Osteoblast (primary cell): ENCODE data around the gene BHLHA15. TPM values are rescaled to one million over a fixed set of nuclear protein-coding genes. Genes with fewer than 3 reads are reported as not detected.

Experiments used
- DNase-seq: peaks from one replicate; pipeline ENCODE4 v3.0.0; 2011; ENCODE audit warnings: low spot score, mixed read lengths; ENCODE audit not compliant: insufficient read length; ENCODE audit errors: missing footprints
- H2AFZ ChIP-seq: 2 replicates; pipeline ENCODE4 v1.6.0; 2011; ENCODE audit warnings: mild to moderate bottlenecking, low read length
- H3K27ac ChIP-seq: 2 replicates; pipeline ENCODE4 v1.5.1; 2011; ENCODE audit warnings: mild to moderate bottlenecking, low read depth, low read length, moderate library complexity
- H3K27me3 ChIP-seq: 2 replicates; pipeline ENCODE4 v1.6.0; 2012; ENCODE audit warnings: mild to moderate bottlenecking, control low read depth, inconsistent platforms, low read length, moderate library complexity; ENCODE audit not compliant: insufficient read depth
- H3K36me3 ChIP-seq: 2 replicates; pipeline ENCODE4 v1.5.1; 2011; ENCODE audit warnings: mild to moderate bottlenecking, low read length, control low read depth, moderate library complexity; ENCODE audit not compliant: insufficient read depth
- H3K4me1 ChIP-seq: 2 replicates; pipeline ENCODE4 v1.5.1; 2011; ENCODE audit warnings: mild to moderate bottlenecking, low read length, control low read depth, moderate library complexity; ENCODE audit not compliant: insufficient read depth
- H3K4me2 ChIP-seq: 2 replicates; pipeline ENCODE4 v1.6.0; 2011; ENCODE audit warnings: mild to moderate bottlenecking, low read length; ENCODE audit not compliant: insufficient read depth
- H3K4me3 ChIP-seq: fragments of 200-600 bp; sonication (generic); 3 replicates; pipeline ENCODE4 v1.5.1; 2012; ENCODE audit warnings: mild to moderate bottlenecking, low read length, inconsistent platforms; ENCODE audit not compliant: insufficient read depth
- H3K79me2 ChIP-seq: 2 replicates; pipeline ENCODE4 v1.6.0; 2012; ENCODE audit warnings: mild to moderate bottlenecking, low read length, control low read depth, inconsistent platforms; ENCODE audit not compliant: insufficient read depth
- H3K9me3 ChIP-seq: 2 replicates; pipeline ENCODE4 v1.5.1; 2011; ENCODE audit warnings: low read depth, low read length, control low read depth
- H4K20me1 ChIP-seq: 2 replicates; pipeline ENCODE4 v1.6.0; 2012; ENCODE audit warnings: mild to moderate bottlenecking, low read length, control low read depth; ENCODE audit not compliant: insufficient read depth
- CTCF ChIP-seq: IDR thresholded peaks from 2 replicates; pipeline ENCODE4 v1.5.1; 2011; ENCODE audit warnings: mild to moderate bottlenecking, low read depth, low read length, moderate library complexity; ENCODE audit errors: extremely low read depth
- total RNA-seq: library from RNA; depleted of rRNA; stranded (reverse); fragments of >200 nt; gene quantifications from 2 replicates; pipeline ENCODE4 v1.2.3, GENCODE V29; 2012

The BHLHA15 gene
- total RNA-seq, 1 donor: not detected

- no peak overlapping the region for H3K27ac ChIP-seq
- H3K4me2 ChIP-seq: no peak overlapping the region
- H3K9me3 ChIP-seq: no peaks in the 10 kb centered on the region
- H2AFZ ChIP-seq: no peak overlapping the region
- H3K36me3 ChIP-seq: peaks cover 2% of the 10 kb centered on the region
- peak; percentile 53 for DNase-seq
- H3K79me2 ChIP-seq: no peaks in the 10 kb centered on the region
- H3K4me3 ChIP-seq: no peak overlapping the region
- no peaks in the 10 kb centered on the region for H3K4me1 ChIP-seq
- H4K20me1 ChIP-seq: no peaks in the 10 kb centered on the region
- TF ChIP-seq CTCF: no peak
- H3K27me3 ChIP-seq: no peaks in the 10 kb centered on the region
Observed at GRCh38 chr7:98178762-98179490, 32.3 kb upstream of the BHLHA15 start.

DNA sequence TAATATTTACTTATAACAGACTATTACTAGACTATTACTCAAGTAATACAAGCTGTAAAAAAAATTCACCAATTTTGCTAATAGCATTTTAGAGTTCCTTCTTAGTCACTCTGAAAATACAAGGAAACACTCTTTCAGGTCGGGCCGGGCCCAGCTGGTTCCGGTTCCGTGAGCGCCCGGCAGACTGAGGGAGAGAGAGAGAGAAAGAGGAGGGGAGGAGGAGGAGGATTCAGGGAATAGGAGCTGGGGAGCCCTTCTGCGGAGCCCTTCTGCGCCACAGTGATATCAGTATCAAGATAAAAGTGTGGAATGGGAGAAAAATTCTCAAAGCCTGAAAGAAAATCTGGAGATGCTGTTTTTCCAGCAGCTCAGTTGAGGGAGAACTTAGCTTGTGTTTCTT is 30.5 kb upstream of the BHLHA15 start:
- H3K27me3 ChIP-seq: no peaks in the 10 kb centered on the region
- no peaks in the 10 kb centered on the region for H4K20me1 ChIP-seq
- DNase-seq: no peak
- H3K9me3 ChIP-seq: no peaks in the 10 kb centered on the region
- no peak overlapping the region for H3K4me3 ChIP-seq
- H3K36me3 ChIP-seq: no peaks in the 10 kb centered on the region
- peaks cover 3% of the 10 kb centered on the region for H3K4me1 ChIP-seq
- no peaks in the 10 kb centered on the region for H3K79me2 ChIP-seq
- H3K4me2 ChIP-seq: no peak overlapping the region
- TF ChIP-seq CTCF: no peak
- no peak overlapping the region for H2AFZ ChIP-seq
- H3K27ac ChIP-seq: no peak overlapping the region

GRCh38 chr7:98185101-98185500 is 26.1 kb upstream of the BHLHA15 start:
- peak overlapping the region; percentile 30 for H3K4me2 ChIP-seq
- H3K36me3 ChIP-seq: no peaks in the 10 kb centered on the region
- H3K27me3 ChIP-seq: no peaks in the 10 kb centered on the region
- no peak overlapping the region for H2AFZ ChIP-seq
- H4K20me1 ChIP-seq: no peaks in the 10 kb centered on the region
- no peaks in the 10 kb centered on the region for H3K9me3 ChIP-seq
- peak overlapping the region; percentile 95 for H3K27ac ChIP-seq
- peaks cover 21% of the 10 kb centered on the region for H3K4me1 ChIP-seq
- no peak for TF ChIP-seq CTCF
- DNase-seq: no peak
- no peak overlapping the region for H3K4me3 ChIP-seq
- no peaks in the 10 kb centered on the region for H3K79me2 ChIP-seq

GRCh38 chr7:98186452-98187137 is 24.6 kb upstream of the BHLHA15 start:
- peak overlapping the region; percentile 46 for H3K4me3 ChIP-seq
- DNase-seq: peak; percentile 86
- peak overlapping the region; percentile 95 for H3K27ac ChIP-seq
- H3K27me3 ChIP-seq: no peaks in the 10 kb centered on the region
- no peaks in the 10 kb centered on the region for H3K9me3 ChIP-seq
- H3K4me1 ChIP-seq: peaks cover 21% of the 10 kb centered on the region
- no peaks in the 10 kb centered on the region for H4K20me1 ChIP-seq
- H2AFZ ChIP-seq: peak overlapping the region; percentile 73
- no peak for TF ChIP-seq CTCF
- H3K4me2 ChIP-seq: peak overlapping the region; percentile 76
- no peaks in the 10 kb centered on the region for H3K79me2 ChIP-seq
- H3K36me3 ChIP-seq: peaks cover 6% of the 10 kb centered on the region
